GM18951 (cell line): Measurements from ENCODE around the gene DDX39A.

Experiments used
- POLR2A ChIP-seq: IDR thresholded peaks from 4 replicates; pipeline ENCODE4 v1.6.1; 2011; ENCODE audit warnings: mild to moderate bottlenecking; ENCODE audit not compliant: insufficient read length, insufficient read depth; ENCODE audit errors: extremely low read depth
- in situ Hi-C: fragments of 300-500 bp; cut with MboI; formaldehyde crosslinking; loops from one replicate; pipeline ENCODE4 v1.12.0; 2022; ENCODE audit warnings: low sequenced_read_pairs, mixed read lengths, inconsistent platforms; ENCODE audit not compliant: unreplicated experiment

The DDX39A gene

DNA sequence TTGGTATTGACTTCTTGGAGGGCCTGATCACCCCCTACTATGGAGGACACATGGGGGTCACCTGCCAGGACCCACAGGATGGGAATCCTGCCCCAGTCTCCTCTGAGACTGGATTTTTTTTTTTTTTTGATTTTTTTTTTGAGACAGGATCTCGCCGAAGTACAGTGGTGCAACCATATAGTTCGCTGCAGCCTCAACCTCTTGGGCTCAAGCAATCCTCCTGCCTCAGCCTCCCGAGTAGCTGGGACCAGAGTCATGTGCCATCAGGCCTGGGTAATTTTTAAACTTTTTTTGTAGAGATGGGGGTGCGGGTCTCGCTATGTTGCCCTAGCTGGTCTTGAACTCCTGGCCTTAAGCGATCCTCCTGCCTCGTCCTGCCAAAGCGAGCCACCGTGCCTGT lies 52.1 kb downstream of the DDX39A start:
- TF ChIP-seq POLR2A = no peak

DNA sequence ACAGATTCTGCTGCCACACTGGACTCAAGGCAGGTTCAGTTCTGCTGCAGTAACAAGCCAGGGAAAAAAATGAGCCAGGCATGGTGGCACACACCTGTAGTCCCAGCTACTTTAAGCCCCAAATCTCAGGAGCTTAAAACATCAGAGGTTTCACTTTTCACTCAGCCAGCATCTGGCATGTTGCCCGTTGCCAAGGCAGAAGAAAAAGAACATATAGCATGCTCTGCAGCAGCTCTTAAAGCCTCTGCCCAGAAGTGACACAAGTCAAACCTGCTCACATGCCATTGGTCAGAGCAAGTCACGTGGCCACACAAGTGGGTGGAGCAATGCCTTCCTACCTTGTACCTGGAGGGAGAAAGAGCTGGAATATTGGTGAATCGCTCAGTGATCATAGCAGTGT lies 52.6 kb downstream of the DDX39A start:
- in situ Hi-C loops = no loop called here

More for the DNA sequence above, 52.1 kb downstream of the DDX39A start:
- in situ Hi-C loops = no loop called here

DNA sequence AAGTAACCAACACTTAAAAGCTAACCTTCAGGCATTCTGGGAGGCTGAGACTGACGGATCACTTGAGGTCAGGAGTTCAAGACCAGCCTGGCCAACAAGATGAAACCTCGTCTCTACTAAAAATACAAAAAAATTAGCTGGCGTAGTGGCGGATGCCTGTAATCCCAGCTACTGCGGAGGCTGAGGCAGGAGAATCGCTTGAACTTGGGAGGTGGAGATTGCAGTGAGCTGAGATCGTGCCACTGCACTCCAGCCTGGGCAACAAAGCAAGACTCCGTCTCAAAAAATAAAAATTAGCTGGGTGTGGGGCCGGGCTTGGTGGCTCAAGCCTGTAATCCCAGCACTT lies 55.1 kb downstream of the DDX39A start:
- in situ Hi-C loops = loop anchor here (5.0 kb wide), 1 partner anchor 48 kb away; no protein-coding TSS in a partner anchor

More for the DNA sequence above, 52.6 kb downstream of the DDX39A start:
- TF ChIP-seq POLR2A = peak; percentile 43

DNA sequence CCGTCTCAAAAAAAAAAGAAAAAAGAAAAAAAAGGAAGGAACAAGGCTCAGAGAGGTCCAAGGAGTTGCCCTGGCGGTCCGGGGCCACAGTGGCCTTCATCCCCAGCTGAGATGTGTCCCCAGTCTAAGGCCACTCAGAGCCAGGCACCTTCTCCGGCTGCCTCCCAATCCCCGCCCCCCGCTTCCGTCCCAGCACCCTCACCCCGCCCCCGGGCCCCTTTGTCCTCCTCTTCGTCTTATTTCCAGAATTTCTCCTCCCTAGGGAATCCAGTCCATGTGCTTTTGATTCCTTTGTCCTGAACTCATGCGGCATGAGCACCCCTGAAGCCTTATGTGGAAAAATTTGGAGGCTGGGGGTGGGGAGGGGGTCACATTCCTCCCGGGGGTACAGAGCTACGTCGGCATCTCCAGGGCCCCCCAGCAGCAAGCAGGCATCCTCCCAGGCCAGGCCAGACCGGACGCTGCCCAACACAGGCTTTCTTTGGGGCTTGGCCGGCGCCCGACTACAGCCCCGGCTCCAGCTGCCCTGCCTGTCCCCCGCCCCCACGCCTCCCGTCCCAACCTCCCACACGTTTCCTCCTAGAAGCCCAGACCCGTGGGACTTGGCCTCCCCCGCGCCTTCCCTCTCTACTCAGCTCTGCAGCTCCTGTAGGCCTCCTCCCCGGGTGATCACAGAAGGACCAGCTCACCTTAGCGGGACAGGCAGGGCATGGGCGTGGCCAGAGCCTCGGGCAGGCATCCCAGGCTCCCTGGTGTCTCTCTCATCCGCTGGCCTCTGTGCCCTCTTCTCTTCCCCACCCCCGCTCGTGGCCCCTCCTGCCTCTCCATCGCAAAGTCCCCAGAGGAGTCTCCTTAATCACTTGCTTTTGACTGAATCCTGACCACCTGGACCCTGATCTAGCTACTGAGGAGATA lies 55.7 kb downstream of the DDX39A start:
- peak; percentile 44 for TF ChIP-seq POLR2A
- in situ Hi-C loops = loop anchor here (5.0 kb wide), 1 partner anchor 49 kb away; no protein-coding TSS in a partner anchor

DNA sequence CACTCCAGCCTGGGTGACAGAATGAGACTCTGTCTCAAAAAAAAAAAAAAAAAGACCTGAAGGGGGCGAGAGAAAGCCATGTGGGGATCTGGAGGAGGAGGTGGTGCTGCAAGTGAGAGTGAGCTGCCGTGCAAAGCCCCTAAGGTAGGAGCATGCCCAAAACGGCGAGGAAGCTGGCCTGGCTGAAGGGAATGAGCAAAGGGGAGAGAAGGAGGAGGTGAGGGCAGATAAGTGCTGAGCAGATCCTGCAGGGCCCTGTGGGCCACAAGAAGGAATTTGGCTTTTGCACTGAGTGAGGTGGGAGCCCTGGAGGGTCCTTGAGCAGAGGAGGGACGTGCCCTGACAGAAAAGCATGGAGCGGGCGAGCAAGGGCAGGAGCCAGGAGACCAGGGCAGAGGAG lies 57.3 kb downstream of the DDX39A start:
- in situ Hi-C loops = loop anchor here (5.0 kb wide), 1 partner anchor 50 kb away; no protein-coding TSS in a partner anchor
- TF ChIP-seq POLR2A = no peak
